ENCODE results near the gene SLC24A1.

Gene SLC24A1

GRCh38 chr15:65638109-65638508 is 16.4 kb downstream of the SLC24A1 start:
- Histone ChIP-seq H3K4me1 (ENCODE audit: control insufficient read depth, insufficient read depth, low read length, poor library complexity, severe bottlenecking) (peaks cover 10% of the 10 kb centered on the region), H3K4me3 (ENCODE audit: extremely low read depth, insufficient read depth, low read length, poor library complexity, severe bottlenecking) (no peak overlapping the region), H3K36me3 (ENCODE audit: control insufficient read depth, insufficient read depth, low read length) (no peaks in the 10 kb centered on the region), H3K27ac (ENCODE audit: low read depth, low read length, severe bottlenecking) (no peak overlapping the region), H3K9me3 (ENCODE audit: control insufficient read depth, low read length) (no peaks in the 10 kb centered on the region)
- 89 to 92% methylated on average over 3 to 5 of the region's 5 CpGs for WGBS, 2 experiments (ENCODE audit: insufficient coverage in 2 of 2)

GRCh38 chr15:65638681-65639089 is 16.9 kb downstream of the SLC24A1 start:
- 24 to 32% methylated on average over 2 of the region's 3 CpGs for WGBS, 2 experiments (ENCODE audit: insufficient coverage in 2 of 2)
- H3K4me1 ChIP-seq (ENCODE audit: control insufficient read depth, insufficient read depth, low read length, poor library complexity, severe bottlenecking), result peaks cover 10% of the 10 kb centered on the region
- H3K27ac ChIP-seq (ENCODE audit: low read depth, low read length, severe bottlenecking), result no peak overlapping the region
- H3K9me3 ChIP-seq (ENCODE audit: control insufficient read depth, low read length), result no peaks in the 10 kb centered on the region
- H3K36me3 ChIP-seq (ENCODE audit: control insufficient read depth, insufficient read depth, low read length), result no peaks in the 10 kb centered on the region
- no peak overlapping the region for H3K4me3 ChIP-seq (ENCODE audit: extremely low read depth, insufficient read depth, low read length, poor library complexity, severe bottlenecking)

GRCh38 chr15:65639509-65639908 is 17.8 kb downstream of the SLC24A1 start:
- H3K4me1 ChIP-seq (ENCODE audit: control insufficient read depth, insufficient read depth, low read length, poor library complexity, severe bottlenecking), result peaks cover 10% of the 10 kb centered on the region
- 87 to 92% methylated on average over 6 of the region's 6 CpGs for WGBS, 2 experiments (ENCODE audit: insufficient coverage in 2 of 2)

DNA sequence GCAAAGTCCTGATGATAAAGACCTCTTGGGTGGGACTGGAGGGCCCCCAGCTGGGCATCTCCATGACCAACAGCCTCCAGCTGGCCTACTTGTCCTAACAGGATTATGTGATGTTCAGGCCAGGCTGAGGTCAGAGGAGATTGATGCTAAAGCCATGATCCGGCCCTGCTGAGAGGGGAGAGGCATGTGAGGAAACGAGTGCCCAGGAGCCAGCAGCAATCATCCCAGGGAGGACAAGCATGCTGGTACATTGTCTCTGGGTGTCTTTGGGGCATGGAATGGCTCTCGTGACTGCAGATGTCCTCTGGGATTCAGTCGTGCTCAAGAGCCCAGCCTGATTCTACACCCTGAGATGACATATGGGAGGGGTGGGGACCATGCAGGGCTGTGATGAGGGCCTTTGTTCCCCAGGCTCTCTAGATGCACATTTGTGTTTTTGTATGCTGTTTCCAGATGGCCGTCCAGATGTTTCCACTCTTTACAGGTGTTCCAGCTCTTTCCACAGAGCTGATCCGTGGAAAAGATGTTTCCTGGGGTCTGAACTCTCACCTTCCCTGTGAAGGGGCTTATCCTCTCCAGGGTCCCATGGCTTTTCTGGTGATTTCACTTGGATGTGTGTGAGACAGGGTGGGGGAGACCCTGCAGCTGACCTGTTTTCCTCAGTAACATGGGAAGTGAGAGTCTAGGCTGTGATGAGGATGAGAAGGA is 20.2 kb downstream of the SLC24A1 start:
- WGBS, 2 experiments (ENCODE audit: insufficient coverage in 2 of 2), result 83 to 90% methylated on average over 6 of the region's 6 CpGs
- H3K27ac ChIP-seq (ENCODE audit: low read depth, low read length, severe bottlenecking), result no peak overlapping the region

More at GRCh38 chr15:65639509-65639908, 17.8 kb downstream of the SLC24A1 start:
- H3K9me3 ChIP-seq (ENCODE audit: control insufficient read depth, low read length), result no peaks in the 10 kb centered on the region
- H3K4me3 ChIP-seq (ENCODE audit: extremely low read depth, insufficient read depth, low read length, poor library complexity, severe bottlenecking), result no peak overlapping the region
- no peaks in the 10 kb centered on the region for H3K36me3 ChIP-seq (ENCODE audit: control insufficient read depth, insufficient read depth, low read length)
- H3K27ac ChIP-seq (ENCODE audit: low read depth, low read length, severe bottlenecking), result no peak overlapping the region

DNA sequence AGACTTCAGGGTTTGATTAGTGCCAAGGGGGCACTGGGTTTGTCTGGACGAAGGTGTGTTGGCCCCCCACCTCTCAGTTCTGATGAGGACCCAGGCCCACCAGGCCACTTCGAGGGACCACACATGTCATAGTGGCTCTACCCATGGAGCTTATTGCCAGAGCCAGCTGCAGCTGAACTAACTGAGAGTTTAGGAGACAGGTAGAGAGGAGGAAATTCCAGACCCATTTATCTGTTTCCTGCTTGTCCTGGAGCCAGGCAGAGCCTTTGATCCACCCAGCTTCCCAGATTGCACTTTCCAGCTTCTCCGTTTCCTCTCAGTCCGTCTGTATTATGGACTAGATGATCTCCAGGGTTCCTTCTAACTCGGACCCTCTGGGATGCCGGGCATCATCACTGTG is 20.9 kb downstream of the SLC24A1 start:
- no peak overlapping the region for H3K4me3 ChIP-seq (ENCODE audit: extremely low read depth, insufficient read depth, low read length, poor library complexity, severe bottlenecking)
- no peak overlapping the region for H3K27ac ChIP-seq (ENCODE audit: low read depth, low read length, severe bottlenecking)

More for the DNA sequence above, 20.2 kb downstream of the SLC24A1 start:
- H3K36me3 ChIP-seq (ENCODE audit: control insufficient read depth, insufficient read depth, low read length), result no peaks in the 10 kb centered on the region
- no peak overlapping the region for H3K4me3 ChIP-seq (ENCODE audit: extremely low read depth, insufficient read depth, low read length, poor library complexity, severe bottlenecking)
- no peaks in the 10 kb centered on the region for H3K9me3 ChIP-seq (ENCODE audit: control insufficient read depth, low read length)
- H3K4me1 ChIP-seq (ENCODE audit: control insufficient read depth, insufficient read depth, low read length, poor library complexity, severe bottlenecking), result peaks cover 10% of the 10 kb centered on the region

DNA sequence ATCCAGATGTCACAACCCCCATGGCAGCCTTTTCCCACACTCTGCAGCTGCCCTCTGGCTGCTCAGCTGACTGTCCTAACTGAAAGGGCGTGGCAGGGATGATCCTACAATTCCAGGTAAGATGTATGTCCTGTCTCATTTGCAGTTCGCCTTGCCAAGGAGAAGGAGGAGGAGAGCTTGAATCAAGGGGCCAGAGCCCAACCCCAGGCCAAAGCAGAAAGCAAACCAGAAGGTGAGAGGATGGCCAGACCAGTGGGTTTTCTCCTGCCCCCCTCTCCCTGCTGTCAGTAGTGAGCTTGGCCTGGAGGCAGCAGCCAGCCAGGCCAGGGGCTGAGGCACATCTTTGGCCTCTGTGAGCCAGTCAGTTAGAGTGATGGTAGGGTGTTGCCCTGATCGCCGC is 22.5 kb downstream of the SLC24A1 start:
- Histone ChIP-seq H3K27ac (ENCODE audit: low read depth, low read length, severe bottlenecking) (no peak overlapping the region), H3K4me3 (ENCODE audit: extremely low read depth, insufficient read depth, low read length, poor library complexity, severe bottlenecking) (no peak overlapping the region), H3K36me3 (ENCODE audit: control insufficient read depth, insufficient read depth, low read length) (no peaks in the 10 kb centered on the region), H3K4me1 (ENCODE audit: control insufficient read depth, insufficient read depth, low read length, poor library complexity, severe bottlenecking) (peaks cover 10% of the 10 kb centered on the region), H3K9me3 (ENCODE audit: control insufficient read depth, low read length) (no peaks in the 10 kb centered on the region)
- 100% methylated on average over 4 of the region's 4 CpGs for WGBS, 2 experiments (ENCODE audit: insufficient coverage in 2 of 2)

More for the DNA sequence above, 20.9 kb downstream of the SLC24A1 start:
- WGBS, 2 experiments (ENCODE audit: insufficient coverage in 2 of 2), result 86% methylated on average over 4 of the region's 6 CpGs
- Histone ChIP-seq H3K9me3 (ENCODE audit: control insufficient read depth, low read length) (no peaks in the 10 kb centered on the region), H3K36me3 (ENCODE audit: control insufficient read depth, insufficient read depth, low read length) (no peaks in the 10 kb centered on the region), H3K4me1 (ENCODE audit: control insufficient read depth, insufficient read depth, low read length, poor library complexity, severe bottlenecking) (peaks cover 10% of the 10 kb centered on the region)

DNA sequence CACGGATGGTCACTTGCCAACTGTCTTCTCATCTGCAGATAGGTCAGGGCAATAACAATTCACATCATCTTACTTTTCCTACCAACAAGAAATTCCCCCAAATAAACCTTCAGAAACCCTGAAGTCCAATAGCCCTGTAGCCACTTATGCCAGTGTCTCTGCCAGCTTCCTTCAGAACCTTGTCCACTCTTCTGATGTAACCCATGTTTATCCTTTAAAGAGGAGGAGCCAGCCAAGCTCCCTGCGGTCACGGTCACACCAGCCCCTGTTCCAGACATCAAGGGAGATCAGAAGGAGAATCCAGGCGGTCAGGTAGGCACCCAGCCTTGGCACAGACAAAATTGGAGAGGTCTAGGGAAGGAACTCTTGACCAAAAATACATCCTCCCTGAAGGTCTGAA is 23.7 kb downstream of the SLC24A1 start:
- 86 to 100% methylated on average over 1 to 2 of the region's 4 CpGs for WGBS, 2 experiments (ENCODE audit: insufficient coverage in 2 of 2)
- Histone ChIP-seq H3K27ac (ENCODE audit: low read depth, low read length, severe bottlenecking) (no peak overlapping the region), H3K36me3 (ENCODE audit: control insufficient read depth, insufficient read depth, low read length) (no peaks in the 10 kb centered on the region), H3K4me1 (ENCODE audit: control insufficient read depth, insufficient read depth, low read length, poor library complexity, severe bottlenecking) (peaks cover 10% of the 10 kb centered on the region), H3K4me3 (ENCODE audit: extremely low read depth, insufficient read depth, low read length, poor library complexity, severe bottlenecking) (no peak overlapping the region), H3K9me3 (ENCODE audit: control insufficient read depth, low read length) (no peaks in the 10 kb centered on the region)

- Histone ChIP-seq H3K9me3 (ENCODE audit: control insufficient read depth, low read length) (no peaks in the 10 kb centered on the region), H3K4me3 (ENCODE audit: extremely low read depth, insufficient read depth, low read length, poor library complexity, severe bottlenecking) (no peak overlapping the region), H3K27ac (ENCODE audit: low read depth, low read length, severe bottlenecking) (no peak overlapping the region), H3K4me1 (ENCODE audit: control insufficient read depth, insufficient read depth, low read length, poor library complexity, severe bottlenecking) (peaks cover 10% of the 10 kb centered on the region), H3K36me3 (ENCODE audit: control insufficient read depth, insufficient read depth, low read length) (no peaks in the 10 kb centered on the region)
- 83 to 100% methylated on average over 2 of the region's 4 CpGs for WGBS, 2 experiments (ENCODE audit: insufficient coverage in 2 of 2)
These were observed 24.7 kb downstream of the SLC24A1 start for GRCh38 chr15:65646486-65646885.

- peaks cover 4% of the 10 kb centered on the region for H3K4me1 ChIP-seq (ENCODE audit: control insufficient read depth, insufficient read depth, low read length, poor library complexity, severe bottlenecking)
- WGBS, 2 experiments (ENCODE audit: insufficient coverage in 2 of 2), result 88 to 97% methylated on average over 10 to 12 of the region's 12 CpGs
- peaks cover 6% of the 10 kb centered on the region for H3K36me3 ChIP-seq (ENCODE audit: control insufficient read depth, insufficient read depth, low read length)
- no peak overlapping the region for H3K4me3 ChIP-seq (ENCODE audit: extremely low read depth, insufficient read depth, low read length, poor library complexity, severe bottlenecking)
- no peaks in the 10 kb centered on the region for H3K9me3 ChIP-seq (ENCODE audit: control insufficient read depth, low read length)
- H3K27ac ChIP-seq (ENCODE audit: low read depth, low read length, severe bottlenecking), result no peak overlapping the region
These were observed 28.7 kb downstream of the SLC24A1 start for GRCh38 chr15:65650312-65651041.

DNA sequence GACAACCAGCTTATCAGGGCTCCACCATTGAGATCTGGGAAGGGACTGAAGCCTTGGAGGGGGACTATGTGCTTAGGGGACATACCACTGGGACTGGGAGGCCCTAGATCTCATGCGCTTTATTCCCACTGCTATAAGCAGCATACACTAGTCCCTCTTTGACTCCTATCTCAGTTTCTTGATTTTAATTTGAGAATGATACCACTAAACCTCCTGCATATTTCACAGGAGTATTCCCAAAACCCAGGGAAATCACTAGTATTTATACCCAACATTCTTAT is 29.2 kb downstream of the SLC24A1 start:
- WGBS, 2 experiments (ENCODE audit: insufficient coverage in 2 of 2), result 100% methylated on average over 1 of the region's 1 CpG; no CpG with 5 or more reads in 1 of the 2 experiments

More for the DNA sequence above, 29.2 kb downstream of the SLC24A1 start:
- Histone ChIP-seq H3K4me1 (ENCODE audit: control insufficient read depth, insufficient read depth, low read length, poor library complexity, severe bottlenecking) (peaks cover 4% of the 10 kb centered on the region), H3K4me3 (ENCODE audit: extremely low read depth, insufficient read depth, low read length, poor library complexity, severe bottlenecking) (no peak overlapping the region), H3K27ac (ENCODE audit: low read depth, low read length, severe bottlenecking) (no peak overlapping the region), H3K36me3 (ENCODE audit: control insufficient read depth, insufficient read depth, low read length) (peaks cover 10% of the 10 kb centered on the region), H3K9me3 (ENCODE audit: control insufficient read depth, low read length) (no peaks in the 10 kb centered on the region)

Data from mesodermal cell (in vitro differentiated cells).